HEK293 (cell line): Measurements from ENCODE around the gene USP6NL.

Experiments used
- AEBP2 ChIP-seq: fragments of 450-650 bp; formaldehyde crosslinking; IDR thresholded peaks from 2 replicates; pipeline ENCODE4 v1.5.1; 2016; ENCODE audit warnings: missing biosample characterization, missing genetic modification characterization, borderline replicate concordance
- BCL6B ChIP-seq: fragments of 450-650 bp; formaldehyde crosslinking; IDR thresholded peaks from 2 replicates; pipeline ENCODE4 v1.5.1; 2017; ENCODE audit warnings: missing biosample characterization, missing genetic modification characterization
- GLIS2 ChIP-seq: fragments of 450-650 bp; formaldehyde crosslinking; IDR thresholded peaks from 2 replicates; pipeline ENCODE4 v1.5.1; 2016; ENCODE audit warnings: missing biosample characterization, missing genetic modification characterization
- KLF7 ChIP-seq: fragments of 450-650 bp; formaldehyde crosslinking; IDR thresholded peaks from 2 replicates; pipeline ENCODE4 v1.5.1; 2016; ENCODE audit warnings: missing biosample characterization, missing genetic modification characterization, borderline replicate concordance
- PRDM10 ChIP-seq: fragments of 450-650 bp; formaldehyde crosslinking; IDR thresholded peaks from 2 replicates; pipeline ENCODE4 v1.5.1; 2016; ENCODE audit warnings: missing biosample characterization, missing genetic modification characterization
- SCRT1 ChIP-seq: fragments of 450-650 bp; formaldehyde crosslinking; IDR thresholded peaks from 2 replicates; pipeline ENCODE4 v1.5.1; 2016; ENCODE audit warnings: missing biosample characterization, missing genetic modification characterization, borderline replicate concordance
- SCRT2 ChIP-seq: fragments of 450-650 bp; formaldehyde crosslinking; IDR thresholded peaks from 2 replicates; pipeline ENCODE4 v1.5.1; 2016; ENCODE audit warnings: missing biosample characterization, missing genetic modification characterization
- SETDB1 ChIP-seq: IDR thresholded peaks from one replicate; pipeline ENCODE4 v1.6.1; 2017; ENCODE audit warnings: mild to moderate bottlenecking, low read length, moderate library complexity, mixed read lengths; ENCODE audit not compliant: insufficient read length
- SP2 ChIP-seq: fragments of 450-650 bp; formaldehyde crosslinking; IDR thresholded peaks from 2 replicates; pipeline ENCODE4 v1.5.1; 2016; ENCODE audit warnings: missing biosample characterization, missing genetic modification characterization
- YY1 ChIP-seq: fragments of 450-650 bp; formaldehyde crosslinking; IDR thresholded peaks from 2 replicates; pipeline ENCODE4 v1.5.1; 2018; ENCODE audit warnings: missing biosample characterization, missing genetic modification characterization
- ZBTB6 ChIP-seq: fragments of 450-650 bp; formaldehyde crosslinking; IDR thresholded peaks from 2 replicates; pipeline ENCODE4 v1.5.1; 2017; ENCODE audit warnings: missing biosample characterization, missing genetic modification characterization
- ZNF146 ChIP-seq: fragments of 450-650 bp; formaldehyde crosslinking; IDR thresholded peaks from 2 replicates; pipeline ENCODE4 v1.5.1; 2016; ENCODE audit warnings: missing biosample characterization, missing genetic modification characterization
- ZNF211 ChIP-seq: fragments of 450-650 bp; formaldehyde crosslinking; IDR thresholded peaks from 2 replicates; pipeline ENCODE4 v1.5.1; 2016; ENCODE audit warnings: low read depth, missing biosample characterization, missing genetic modification characterization
- ZNF26 ChIP-seq: fragments of 450-650 bp; formaldehyde crosslinking; IDR thresholded peaks from 2 replicates; pipeline ENCODE4 v1.5.1; 2016; ENCODE audit warnings: missing biosample characterization, missing genetic modification characterization
- ZNF341 ChIP-seq: fragments of 450-650 bp; formaldehyde crosslinking; IDR thresholded peaks from 2 replicates; pipeline ENCODE4; 2016; ENCODE audit warnings: low read depth, missing biosample characterization, missing genetic modification characterization
- ZNF391 ChIP-seq: fragments of 450-650 bp; formaldehyde crosslinking; IDR thresholded peaks from 2 replicates; pipeline ENCODE4 v1.5.1; 2016; ENCODE audit warnings: low read depth, missing biosample characterization, missing genetic modification characterization, borderline replicate concordance
- ZNF416 ChIP-seq: fragments of 450-650 bp; formaldehyde crosslinking; IDR thresholded peaks from 2 replicates; pipeline ENCODE4 v1.5.1; 2016; ENCODE audit warnings: missing biosample characterization, missing genetic modification characterization
- ZNF423 ChIP-seq: fragments of 450-650 bp; formaldehyde crosslinking; IDR thresholded peaks from 2 replicates; pipeline ENCODE4 v1.5.1; 2016; ENCODE audit warnings: missing biosample characterization, missing genetic modification characterization
- ZNF473 ChIP-seq: fragments of 450-650 bp; formaldehyde crosslinking; IDR thresholded peaks from 2 replicates; pipeline ENCODE4 v1.5.1; 2017; ENCODE audit warnings: missing biosample characterization, missing genetic modification characterization
- ZNF513 ChIP-seq: fragments of 450-650 bp; IDR thresholded peaks from 2 replicates; pipeline ENCODE4 v1.5.1; 2018; ENCODE audit warnings: missing biosample characterization, missing genetic modification characterization
- ZNF571 ChIP-seq: fragments of 450-650 bp; formaldehyde crosslinking; IDR thresholded peaks from 2 replicates; pipeline ENCODE4 v1.5.0; 2017; ENCODE audit warnings: missing biosample characterization, missing genetic modification characterization
- ZNF654 ChIP-seq: fragments of 450-650 bp; formaldehyde crosslinking; IDR thresholded peaks from 2 replicates; pipeline ENCODE4 v1.5.1; 2016; ENCODE audit warnings: low read depth, missing biosample characterization, missing genetic modification characterization
- ZNF664 ChIP-seq: fragments of 450-650 bp; formaldehyde crosslinking; IDR thresholded peaks from 2 replicates; pipeline ENCODE4 v1.5.1; 2016; ENCODE audit warnings: missing biosample characterization, missing genetic modification characterization
- ZNF701 ChIP-seq: fragments of 450-650 bp; formaldehyde crosslinking; IDR thresholded peaks from 2 replicates; pipeline ENCODE4 v1.5.1; 2016; ENCODE audit warnings: missing biosample characterization, missing genetic modification characterization
- ZNF704 ChIP-seq: fragments of 450-650 bp; formaldehyde crosslinking; IDR thresholded peaks from 2 replicates; pipeline ENCODE4 v1.5.1; 2016; ENCODE audit warnings: missing biosample characterization, missing genetic modification characterization
- ZNF707 ChIP-seq: fragments of 450-650 bp; formaldehyde crosslinking; IDR thresholded peaks from 2 replicates; pipeline ENCODE4 v1.5.1; 2016; ENCODE audit warnings: missing biosample characterization, missing genetic modification characterization
- ZNF76 ChIP-seq: fragments of 450-650 bp; formaldehyde crosslinking; IDR thresholded peaks from 2 replicates; pipeline ENCODE4; 2016; ENCODE audit warnings: low read depth, missing biosample characterization, missing genetic modification characterization, borderline replicate concordance

Gene USP6NL

GRCh38 chr10:11612021-11613001 lies 861 bp upstream of the USP6NL start (continued):
- no peak for TF ChIP-seq SCRT2 (tag by site-specific recombination)
- no peak for TF ChIP-seq ZNF26 (tag by site-specific recombination)
- no peak for TF ChIP-seq ZNF654 (tag by site-specific recombination)
- TF ChIP-seq GLIS2 (tag by site-specific recombination): no peak
- no peak for TF ChIP-seq ZNF701
- no peak for TF ChIP-seq BCL6B (tag by site-specific recombination)
- TF ChIP-seq ZNF704: no peak
- no peak for TF ChIP-seq KLF7 (tag by site-specific recombination)
- peak; percentile 65 for TF ChIP-seq ZNF664 (tag by site-specific recombination)
- no peak for TF ChIP-seq ZNF416 (tag by site-specific recombination)
- TF ChIP-seq YY1 (tag by site-specific recombination): no peak
- no peak for TF ChIP-seq ZNF211 (tag by site-specific recombination)
- no peak for TF ChIP-seq ZNF391 (tag by site-specific recombination)
- TF ChIP-seq ZNF473: no peak
- no peak for TF ChIP-seq ZNF76 (tag by site-specific recombination)
- no peak for TF ChIP-seq ZNF423 (tag by site-specific recombination)
- no peak for TF ChIP-seq ZNF513
- no peak for TF ChIP-seq ZNF341
- TF ChIP-seq SP2: peak; percentile 2; the same call in 1 of the 2 replicates
- TF ChIP-seq ZBTB6 (tag by site-specific recombination): no peak
- TF ChIP-seq PRDM10 (tag by site-specific recombination): 0 out of 2 replicates have a peak, but pooled peaks have one; percentile 3
- no peak for TF ChIP-seq ZNF707 (tag by site-specific recombination)
- TF ChIP-seq ZNF571 (tag by site-specific recombination): no peak
- TF ChIP-seq AEBP2 (tag by site-specific recombination): no peak
- TF ChIP-seq SETDB1: no peak
- no peak for TF ChIP-seq SCRT1 (tag by site-specific recombination)
- no peak for TF ChIP-seq ZNF146 (tag by site-specific recombination)
